HG03565 (cell line): Measurements from ENCODE around the gene LRRN1.
A peak's percentile ranks its signal among the peaks of the same experiment; 100 is the strongest.

Experiments used
- ATAC-seq: cut with Tn5 transposase; IDR thresholded peaks from one replicate; pipeline ENCODE4 v1.9.1; 2021; ENCODE audit warnings: mild to moderate bottlenecking, moderate library complexity; ENCODE audit not compliant: unreplicated experiment

Gene LRRN1

DNA sequence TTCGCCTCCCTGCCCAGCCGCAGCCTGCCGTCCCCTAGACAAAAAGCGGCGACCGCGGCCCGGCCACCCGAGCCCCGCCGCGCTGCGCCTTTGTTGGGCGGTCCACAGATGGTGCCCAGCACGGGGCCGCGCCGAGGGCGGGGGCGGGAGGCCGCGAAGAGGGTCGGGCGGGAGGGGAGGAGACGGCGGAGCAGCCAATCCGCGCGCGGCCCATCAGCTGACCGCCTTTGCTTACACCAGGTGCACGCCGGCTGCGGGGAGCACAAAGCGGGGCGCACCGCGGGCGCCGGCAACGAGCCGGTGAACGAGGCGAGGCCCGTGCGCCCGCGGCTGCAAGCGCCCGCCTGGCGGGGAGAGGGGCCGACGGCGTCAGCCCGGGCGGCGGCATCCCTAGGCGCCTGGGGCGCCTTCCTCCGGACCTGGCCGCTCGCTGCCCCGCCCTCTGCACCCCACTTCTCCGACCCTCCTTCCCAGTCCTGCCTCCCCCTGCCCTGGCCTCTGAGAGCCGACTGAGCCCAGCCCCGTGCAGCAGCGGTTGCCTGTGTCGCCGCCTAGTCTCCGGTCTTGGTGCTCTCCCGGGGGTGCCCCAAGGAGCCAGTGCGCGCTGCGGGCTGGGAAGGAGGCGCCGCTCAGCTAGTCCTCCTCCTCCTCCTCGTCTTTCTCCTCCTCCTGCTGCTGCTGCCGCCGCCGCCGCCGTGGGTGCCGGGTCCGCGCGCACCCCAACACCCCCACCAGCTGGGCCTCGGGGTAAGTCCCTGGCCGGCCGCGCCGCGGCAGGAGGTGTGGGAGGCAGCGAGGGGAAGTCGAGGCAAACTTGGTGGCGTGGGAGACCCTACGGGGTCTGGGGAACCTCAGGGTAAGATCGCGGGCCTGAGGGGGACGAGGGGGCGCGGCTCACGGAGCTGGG lies at the start of gene LRRN1:
TSS of gene LRRN1 (plus strand) at position 259 of the 907 bp plus-strand sequence. CDS start 45,211 bp downstream, outside the sequence.
- peak; percentile 62 for ATAC-seq

DNA sequence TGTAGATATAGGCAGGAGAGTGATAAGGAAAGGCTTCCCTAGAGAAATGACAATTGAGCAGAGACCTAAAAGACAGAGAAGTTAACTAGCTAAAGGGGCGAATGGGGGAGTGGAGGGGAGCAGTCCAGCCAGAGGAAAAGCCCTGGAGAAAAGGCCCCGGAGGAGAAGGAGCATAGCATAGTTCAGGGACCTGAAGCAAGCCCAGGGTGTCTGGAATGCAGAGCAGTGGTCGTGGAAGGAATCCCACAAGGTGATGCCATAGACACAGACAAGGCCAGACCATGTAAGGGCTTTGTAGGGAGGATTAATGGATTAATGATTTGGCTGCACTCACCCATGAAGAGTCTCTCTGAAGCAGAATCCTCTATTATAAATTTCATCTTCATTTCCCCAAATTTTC lies 45.8 kb upstream of the LRRN1 start:
- ATAC-seq, result no peak

- no peak for ATAC-seq
Observed at GRCh38 chr3:3765661-3766060, 33.6 kb upstream of the LRRN1 start.

GRCh38 chr3:3766140-3766539 lies 33.1 kb upstream of the LRRN1 start:
- ATAC-seq, result no peak

DNA sequence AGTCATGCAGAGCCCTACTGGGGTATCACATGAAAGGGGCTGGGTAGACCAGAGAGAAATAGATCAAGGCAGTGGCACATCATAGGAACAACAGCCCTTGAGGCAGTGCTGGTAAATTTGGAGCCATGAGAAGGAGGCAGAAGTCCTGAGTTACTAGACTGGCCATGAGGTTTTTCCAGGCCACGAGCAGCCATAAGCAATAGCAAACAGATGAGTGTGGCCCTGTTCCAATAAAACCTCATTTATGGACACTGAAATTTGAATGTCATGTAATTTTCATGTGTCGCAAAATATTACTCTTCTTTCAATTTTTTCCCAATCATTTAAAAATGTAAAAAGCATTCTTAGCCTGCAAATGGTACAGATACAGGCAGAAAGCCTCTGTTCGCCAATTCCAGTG lies 28.1 kb upstream of the LRRN1 start:
- ATAC-seq, result no peak

DNA sequence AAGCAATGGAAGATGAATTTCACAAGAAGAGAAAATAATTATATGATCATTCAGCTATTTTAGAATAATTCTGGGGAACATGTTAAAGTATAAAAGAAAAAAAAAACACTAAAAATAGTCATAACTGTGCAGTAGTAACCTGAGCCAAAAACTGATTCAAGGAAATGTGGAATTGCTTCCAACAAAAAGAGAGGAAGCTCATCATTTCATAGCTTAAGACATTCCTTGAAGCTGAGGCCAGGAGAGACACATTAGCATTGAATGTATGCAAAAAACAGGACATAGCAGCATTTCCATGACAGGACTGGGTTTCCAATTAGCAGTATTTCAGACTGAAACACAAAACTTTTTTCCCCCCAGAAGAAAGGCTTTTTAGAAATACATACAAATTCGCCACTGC lies 27.7 kb upstream of the LRRN1 start:
- ATAC-seq, result no peak

- no peak for ATAC-seq
Observed at GRCh38 chr3:3772338-3772737, 26.9 kb upstream of the LRRN1 start.

DNA sequence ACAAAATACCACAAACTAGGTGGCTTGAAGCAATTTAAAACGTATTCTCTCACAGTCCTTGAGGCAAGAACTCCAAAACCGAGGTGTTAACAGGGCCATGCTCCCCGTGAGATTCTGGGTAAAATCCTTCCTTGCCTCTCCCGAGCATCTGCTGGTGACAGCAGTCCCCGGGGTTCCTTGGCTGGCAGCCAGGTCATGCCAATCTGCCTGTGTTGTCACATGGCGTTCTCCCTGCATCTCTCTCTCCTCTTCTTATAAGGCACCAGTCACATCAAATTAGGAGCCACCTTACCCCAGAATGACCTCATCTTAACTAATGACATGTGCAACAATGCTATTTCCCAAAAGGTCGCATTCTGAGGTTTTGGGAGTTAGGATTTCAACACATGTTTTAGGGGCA lies 26.3 kb upstream of the LRRN1 start:
- no peak for ATAC-seq

- ATAC-seq, result no peak
Observed at GRCh38 chr3:3776607-3777006, 22.6 kb upstream of the LRRN1 start.

DNA sequence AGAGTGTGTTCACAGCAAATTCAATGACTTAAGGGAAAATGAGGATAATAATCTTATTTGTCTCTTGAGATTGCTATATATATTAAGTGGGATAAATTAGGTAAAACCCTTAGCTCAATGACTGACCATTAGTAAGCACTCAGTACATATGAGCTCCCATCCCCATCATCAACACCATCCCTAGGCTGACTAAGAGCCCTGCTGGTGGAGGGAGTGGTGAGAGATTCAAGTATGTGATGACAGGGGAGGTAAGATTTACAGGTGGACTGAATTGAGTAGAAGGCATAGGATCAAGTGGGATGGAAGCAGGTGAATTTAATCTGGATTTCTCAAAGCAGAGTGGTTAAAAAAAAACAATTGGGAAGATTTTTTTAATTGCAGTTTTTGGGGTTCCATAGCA lies 21.0 kb upstream of the LRRN1 start:
- no peak for ATAC-seq

DNA sequence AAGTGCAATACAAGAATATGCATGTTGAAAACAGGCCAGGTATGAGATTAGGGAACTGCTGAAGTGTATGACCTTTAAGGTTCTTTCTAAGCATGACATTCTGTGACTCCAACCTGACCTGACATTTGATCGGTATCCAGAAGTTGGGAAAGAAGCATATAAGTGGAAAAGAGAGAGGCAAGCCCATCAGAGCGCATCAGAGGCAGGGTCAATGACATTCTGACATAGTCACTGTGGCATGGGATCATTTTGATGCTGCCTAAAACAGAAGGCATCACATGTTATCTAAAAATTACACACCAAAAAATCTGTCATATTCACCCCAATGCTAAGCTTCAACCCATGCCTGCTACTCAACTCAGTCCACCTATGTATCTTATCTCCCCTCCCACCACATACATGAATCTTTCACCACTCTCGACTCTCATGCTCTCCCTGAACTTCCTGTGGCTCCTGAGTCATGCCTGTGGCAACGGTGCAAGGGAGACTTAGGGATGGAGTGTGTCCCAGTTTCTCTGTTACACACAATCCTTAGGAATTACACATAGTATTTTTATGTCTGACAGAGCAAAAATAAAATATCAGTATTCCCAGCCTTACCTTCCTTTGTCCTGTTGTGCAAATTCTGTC lies 20.5 kb upstream of the LRRN1 start:
- no peak for ATAC-seq

DNA sequence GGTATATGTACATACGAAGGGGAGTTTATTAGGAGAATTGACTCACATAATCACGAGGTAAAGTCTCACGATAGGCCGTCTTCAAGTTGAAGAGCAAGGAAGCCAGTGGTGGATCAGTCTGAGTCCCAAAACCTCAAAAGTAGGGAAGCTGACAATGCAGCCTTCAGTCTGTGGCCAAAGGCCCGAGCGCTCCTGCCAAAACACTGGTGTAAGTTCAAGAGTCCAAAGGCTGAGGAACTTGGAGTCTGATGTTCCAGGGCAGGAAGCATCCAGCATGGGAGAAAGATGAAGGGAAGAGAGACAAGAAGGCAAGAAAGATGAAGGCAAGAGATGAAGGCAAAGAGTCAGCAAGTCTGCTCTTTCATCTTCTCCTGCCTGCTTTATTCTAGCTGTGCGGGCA lies 16.8 kb upstream of the LRRN1 start:
- no peak for ATAC-seq

DNA sequence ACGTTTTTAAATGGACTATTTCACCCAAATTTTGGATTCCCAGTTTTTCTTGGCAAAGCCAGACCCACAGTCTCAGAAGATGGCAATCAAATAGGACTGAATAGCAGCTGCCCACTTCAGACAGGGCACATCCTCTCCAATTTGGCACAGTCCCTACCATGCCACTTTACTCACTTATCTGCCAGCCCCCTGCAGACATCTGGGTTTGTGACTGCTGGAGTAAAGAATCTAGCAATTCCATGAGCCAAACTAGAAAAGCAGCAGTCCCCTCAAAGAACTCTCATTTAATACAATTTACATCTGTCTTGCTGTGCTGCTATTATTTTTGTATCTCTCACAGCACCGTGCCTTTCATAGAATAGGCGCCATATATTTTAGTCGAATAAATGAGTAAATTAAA lies 16.0 kb upstream of the LRRN1 start:
- no peak for ATAC-seq

DNA sequence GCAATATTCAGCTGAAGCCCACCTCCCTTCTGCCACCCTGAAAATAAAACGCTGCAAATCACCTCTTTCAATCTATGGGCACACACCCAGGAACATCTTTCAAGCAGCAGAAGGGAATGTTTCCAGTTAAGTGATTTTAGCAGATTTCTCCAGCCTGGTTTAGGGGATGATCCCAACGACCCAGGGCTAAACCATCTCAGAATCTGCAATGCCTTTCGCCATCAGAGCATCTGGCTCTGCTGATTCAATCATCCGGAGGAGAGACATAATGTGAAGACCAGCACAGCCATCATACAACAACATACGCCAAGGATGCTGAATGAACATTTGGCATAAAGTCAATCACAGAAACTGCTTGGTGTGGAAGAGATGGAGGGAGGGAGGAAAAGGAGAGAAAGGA lies 15.5 kb upstream of the LRRN1 start:
- no peak for ATAC-seq

- ATAC-seq, result no peak
Observed at GRCh38 chr3:3792391-3792790, 6.8 kb upstream of the LRRN1 start.

DNA sequence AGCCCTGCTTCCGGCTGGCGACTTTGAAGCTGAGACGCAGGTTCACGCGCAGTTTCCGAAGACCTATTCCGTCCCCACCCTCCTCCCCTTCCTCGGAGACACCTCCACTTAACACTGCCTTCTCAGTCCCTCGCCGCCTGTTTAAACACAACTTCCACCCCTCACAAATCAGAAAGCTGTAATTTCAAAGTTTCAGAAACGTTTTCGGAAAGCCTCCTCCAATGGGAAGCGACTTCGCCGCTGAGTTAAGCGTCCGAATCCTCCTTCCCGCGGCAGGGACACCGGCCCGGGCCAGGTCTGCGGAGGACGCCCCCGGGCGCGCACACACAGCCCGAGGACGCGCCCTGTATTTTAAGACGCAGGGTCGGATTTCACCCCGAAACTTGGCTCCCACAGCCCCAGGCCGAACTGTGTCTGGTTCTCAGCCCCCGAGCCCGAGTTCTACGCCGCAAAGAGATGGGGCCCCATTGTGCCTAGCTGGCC lies 559 bp upstream of the LRRN1 start:
- peak; percentile 29 for ATAC-seq

DNA sequence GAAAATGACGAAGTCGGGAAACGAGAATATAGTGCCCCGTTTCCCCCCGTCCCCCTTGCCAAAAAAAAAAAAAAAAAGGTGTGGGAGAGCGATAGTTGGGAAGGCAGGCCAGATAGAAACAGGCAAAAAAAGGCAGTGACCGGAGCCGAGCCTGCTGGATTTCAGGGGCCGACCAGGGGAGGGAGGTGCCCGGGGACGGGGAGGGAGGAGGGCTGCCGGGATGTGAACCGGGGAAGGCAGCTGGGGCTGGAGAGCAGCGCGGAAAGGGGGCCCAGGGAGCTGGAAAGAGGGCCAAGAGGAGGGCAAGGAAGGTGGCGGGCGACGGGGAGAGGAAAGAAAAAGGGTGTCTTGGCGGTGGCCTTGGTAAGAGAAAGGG lies 837 bp downstream of the LRRN1 start:
- ATAC-seq, result no peak

DNA sequence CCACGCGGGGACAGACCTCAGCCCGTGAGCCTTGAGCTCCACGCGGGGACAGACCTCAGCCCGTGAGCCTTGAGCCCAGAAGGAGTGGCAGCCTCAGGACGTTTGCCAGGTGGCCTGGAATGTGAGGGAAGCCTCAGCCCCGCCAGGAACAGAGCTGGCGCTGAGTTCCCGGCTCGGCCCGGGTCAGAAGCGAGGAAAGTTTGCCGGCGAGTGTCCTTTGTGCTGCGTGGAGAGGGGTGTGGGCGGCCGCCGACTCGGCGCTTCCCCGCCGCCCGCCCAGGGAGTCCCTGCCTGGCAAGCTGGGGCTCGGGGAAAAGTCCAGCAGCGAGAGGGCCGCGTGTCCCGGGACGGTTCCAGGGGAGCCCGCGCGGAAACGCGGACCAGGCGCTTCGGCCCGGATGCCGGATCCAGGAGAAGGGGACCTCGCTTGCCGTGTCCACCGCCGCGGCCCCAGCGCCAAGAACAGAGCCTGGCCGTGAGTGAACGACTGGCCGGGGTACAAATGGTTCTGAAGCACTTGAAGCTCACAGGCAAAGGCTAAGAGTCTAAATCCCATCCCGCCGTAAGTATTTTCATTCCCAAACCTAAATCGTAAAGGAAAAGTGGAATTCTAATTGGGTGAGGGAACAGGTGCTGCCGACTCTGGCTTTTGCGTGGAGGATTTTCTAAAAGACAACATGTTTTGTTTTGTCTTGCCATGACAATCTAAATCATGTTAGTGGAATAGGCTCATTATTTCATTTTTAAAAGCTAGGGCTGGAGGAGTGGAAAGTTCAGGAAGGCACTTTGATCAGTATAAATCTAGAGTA lies 1.7 kb downstream of the LRRN1 start:
- ATAC-seq, result no peak

GRCh38 chr3:3801494-3801841 lies 2.2 kb downstream of the LRRN1 start:
- no peak for ATAC-seq

DNA sequence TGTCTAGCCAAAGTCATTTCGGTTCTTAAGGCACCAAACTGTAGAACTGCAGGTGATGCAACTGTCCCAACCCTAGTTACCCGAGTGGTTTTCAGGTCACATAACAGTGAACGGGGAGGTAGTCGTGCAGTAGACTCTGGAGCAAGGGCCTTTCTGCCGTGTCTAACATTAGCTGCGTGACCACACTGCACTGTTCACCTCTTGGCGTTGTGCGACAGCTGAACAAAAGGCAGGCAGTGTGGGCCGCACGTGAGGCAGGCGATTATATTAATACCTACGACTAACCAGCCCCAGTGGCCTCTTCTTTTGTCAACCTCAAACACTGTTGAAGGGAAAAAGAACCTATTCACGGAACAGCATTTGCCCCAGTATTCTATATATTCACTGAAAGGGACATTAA lies 2.8 kb downstream of the LRRN1 start:
- ATAC-seq, result no peak

DNA sequence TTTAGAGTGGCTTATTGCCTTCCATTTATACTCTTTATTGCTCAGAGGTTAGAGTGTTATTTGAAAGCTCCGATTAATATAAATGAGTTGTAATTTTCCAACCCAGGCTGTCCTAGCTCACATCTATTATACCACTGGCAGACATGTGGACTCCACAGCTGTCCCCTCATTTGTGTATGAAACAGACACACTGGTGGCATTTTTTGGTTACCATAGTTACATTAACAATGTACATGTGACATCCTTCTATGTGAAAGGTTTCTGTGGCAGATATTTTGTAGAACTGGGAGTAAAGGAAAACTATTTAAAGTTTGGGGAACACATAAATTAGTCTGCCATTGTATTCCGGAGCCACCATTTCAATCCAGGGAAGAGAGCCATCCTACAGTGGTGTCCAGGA lies 5.3 kb downstream of the LRRN1 start:
- ATAC-seq, result no peak

GRCh38 chr3:3806092-3806491 lies 6.9 kb downstream of the LRRN1 start:
- ATAC-seq, result no peak
